Measurements from ENCODE around the gene RGS7.
"Not testable (repeated sequence)": the region's sequence is repeated elsewhere in the genome, so short reads cannot be mapped to it uniquely, and the experiment has no call there.

The RGS7 gene

DNA sequence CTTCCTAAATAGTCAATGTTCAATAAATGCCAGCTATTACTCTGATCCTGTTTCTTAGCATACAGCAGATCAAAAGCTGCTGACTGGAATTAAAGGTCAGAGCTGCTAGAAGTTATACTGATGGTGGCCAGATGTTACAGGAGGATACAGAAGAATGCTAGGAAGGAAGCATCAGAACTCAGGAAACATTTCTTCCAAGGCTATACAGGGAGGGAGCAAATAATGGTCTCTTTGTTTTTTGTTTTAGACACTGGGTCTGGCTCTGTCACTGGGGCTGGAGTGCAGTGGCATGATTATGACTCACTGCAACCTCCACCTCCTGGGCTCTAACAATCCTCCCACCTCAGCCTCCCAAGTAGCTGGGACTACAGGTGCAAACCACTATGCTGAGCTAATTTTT is 175.5 kb downstream of the RGS7 start:
- H4K20me1 ChIP-seq: no peaks in the 10 kb centered on the region
- H3K9ac ChIP-seq: no peak overlapping the region
- H3K36me3 ChIP-seq: no peaks in the 10 kb centered on the region
- no peak overlapping the region for H3K4me2 ChIP-seq
- H3K4me3 ChIP-seq: no peak overlapping the region
- no peaks in the 10 kb centered on the region for H3K27me3 ChIP-seq
- no peak for TF ChIP-seq Cebpa-rat (IDR thresholded peaks at IDR 0.05)
- H3K27ac ChIP-seq: no peak overlapping the region
- no peaks in the 10 kb centered on the region for H3K9me3 ChIP-seq
- H3K4me1 ChIP-seq: no peaks in the 10 kb centered on the region

DNA sequence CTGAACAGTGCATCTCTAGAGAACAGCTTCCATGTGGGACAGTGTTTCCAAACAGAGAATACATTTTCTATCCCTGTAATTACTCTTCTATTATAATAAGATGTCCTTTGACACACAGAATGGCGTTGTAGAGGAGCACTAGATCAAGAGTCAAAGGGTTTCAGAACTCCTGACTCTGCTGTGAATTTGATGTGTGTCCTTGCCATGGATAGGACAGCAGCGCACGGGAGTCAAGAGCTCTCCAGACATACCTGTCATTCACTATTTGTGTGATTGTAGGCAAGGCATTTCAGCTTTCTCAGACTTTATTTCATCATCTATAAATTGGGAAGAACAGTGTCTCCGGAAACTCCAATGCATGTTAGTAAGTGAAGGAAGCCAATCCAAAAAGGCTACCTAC is 176.4 kb downstream of the RGS7 start:
- Histone ChIP-seq H3K4me3 (no peak overlapping the region), H3K27me3 (no peaks in the 10 kb centered on the region), H3K27ac (no peak overlapping the region), H3K9me3 (no peaks in the 10 kb centered on the region), H3K4me2 (no peak overlapping the region), H3K4me1 (no peaks in the 10 kb centered on the region), H3K9ac (no peak overlapping the region), H3K36me3 (no peaks in the 10 kb centered on the region), H4K20me1 (no peaks in the 10 kb centered on the region)
- no peak for TF ChIP-seq Cebpa-rat (IDR thresholded peaks at IDR 0.05)

DNA sequence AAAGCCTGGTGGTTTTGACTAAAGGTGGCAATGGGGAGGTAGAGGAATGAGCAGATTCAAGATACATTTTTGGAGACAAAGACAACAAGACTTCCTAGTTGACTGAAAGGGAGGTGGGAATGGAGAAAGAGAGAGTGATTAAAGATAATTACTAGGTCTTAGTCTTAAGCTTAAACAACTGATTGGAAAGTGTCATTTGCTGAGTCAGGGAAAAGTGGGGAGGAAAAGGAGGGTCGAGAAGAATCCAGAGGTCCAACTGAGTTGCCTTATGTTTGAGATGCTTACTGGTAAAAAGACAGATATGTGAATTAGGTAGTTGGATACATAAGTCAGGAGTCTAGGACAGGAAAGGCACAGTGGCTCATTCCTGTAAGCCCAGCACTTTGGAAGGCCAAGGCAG is 179.3 kb downstream of the RGS7 start:
- Histone ChIP-seq H3K27ac (no peak overlapping the region), H3K4me3 (no peak overlapping the region), H3K36me3 (no peaks in the 10 kb centered on the region), H3K4me1 (no peaks in the 10 kb centered on the region), H3K27me3 (no peaks in the 10 kb centered on the region), H3K4me2 (no peak overlapping the region), H4K20me1 (no peaks in the 10 kb centered on the region), H3K9me3 (no peaks in the 10 kb centered on the region), H3K9ac (no peak overlapping the region)
- no peak for TF ChIP-seq Cebpa-rat (IDR thresholded peaks at IDR 0.05)

DNA sequence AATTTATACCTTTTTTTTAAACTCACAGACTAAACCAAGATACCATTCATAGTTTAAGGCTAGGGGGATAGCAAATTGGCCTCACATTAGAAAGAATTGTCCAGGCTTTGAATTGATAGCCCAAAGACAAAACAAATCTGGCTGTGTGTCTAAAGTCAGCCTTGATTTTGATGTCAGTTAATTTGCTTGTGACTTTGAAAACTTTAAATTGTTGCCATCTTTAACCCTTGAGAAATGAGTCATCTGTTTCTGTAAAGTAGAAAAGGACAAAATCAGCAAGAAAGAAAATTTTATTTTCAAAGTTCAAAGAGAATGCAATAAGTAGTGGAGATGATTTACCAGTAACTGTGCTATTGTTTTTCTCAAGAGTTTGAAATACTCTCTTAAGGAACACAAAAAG is 184.5 kb downstream of the RGS7 start:
- no peaks in the 10 kb centered on the region for H4K20me1 ChIP-seq
- no peak for TF ChIP-seq Cebpa-rat (IDR thresholded peaks at IDR 0.05)
- H3K9me3 ChIP-seq: no peaks in the 10 kb centered on the region
- H3K9ac ChIP-seq: no peak overlapping the region
- no peaks in the 10 kb centered on the region for H3K27me3 ChIP-seq
- H3K4me3 ChIP-seq: no peak overlapping the region
- H3K4me2 ChIP-seq: no peak overlapping the region
- no peak overlapping the region for H3K27ac ChIP-seq
- H3K4me1 ChIP-seq: no peaks in the 10 kb centered on the region
- no peaks in the 10 kb centered on the region for H3K36me3 ChIP-seq

DNA sequence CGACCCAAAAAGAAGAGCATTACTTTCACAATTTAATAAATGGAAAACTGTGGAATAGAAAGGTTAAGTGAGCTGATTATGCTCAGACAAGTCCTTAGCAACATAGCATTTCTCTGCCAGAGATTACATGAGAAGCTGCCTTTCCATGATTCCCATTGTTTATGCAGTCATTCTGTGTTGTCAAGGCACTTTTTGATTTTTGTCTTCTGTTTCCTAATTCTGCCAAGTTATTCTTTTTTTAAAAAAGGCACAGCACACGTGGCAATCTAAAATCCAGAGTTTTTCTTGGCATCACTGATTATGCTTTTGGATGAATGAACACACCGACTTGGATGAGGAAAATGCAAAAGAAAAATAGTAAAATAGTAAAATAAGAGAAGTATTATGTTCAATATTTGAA is 185.0 kb downstream of the RGS7 start:
- Histone ChIP-seq H4K20me1 (no peaks in the 10 kb centered on the region), H3K4me2 (no peak overlapping the region), H3K27me3 (no peaks in the 10 kb centered on the region), H3K4me3 (no peak overlapping the region), H3K4me1 (no peaks in the 10 kb centered on the region), H3K36me3 (no peaks in the 10 kb centered on the region), H3K27ac (no peak overlapping the region), H3K9ac (no peak overlapping the region), H3K9me3 (no peaks in the 10 kb centered on the region)
- no peak for TF ChIP-seq Cebpa-rat (IDR thresholded peaks at IDR 0.05)

DNA sequence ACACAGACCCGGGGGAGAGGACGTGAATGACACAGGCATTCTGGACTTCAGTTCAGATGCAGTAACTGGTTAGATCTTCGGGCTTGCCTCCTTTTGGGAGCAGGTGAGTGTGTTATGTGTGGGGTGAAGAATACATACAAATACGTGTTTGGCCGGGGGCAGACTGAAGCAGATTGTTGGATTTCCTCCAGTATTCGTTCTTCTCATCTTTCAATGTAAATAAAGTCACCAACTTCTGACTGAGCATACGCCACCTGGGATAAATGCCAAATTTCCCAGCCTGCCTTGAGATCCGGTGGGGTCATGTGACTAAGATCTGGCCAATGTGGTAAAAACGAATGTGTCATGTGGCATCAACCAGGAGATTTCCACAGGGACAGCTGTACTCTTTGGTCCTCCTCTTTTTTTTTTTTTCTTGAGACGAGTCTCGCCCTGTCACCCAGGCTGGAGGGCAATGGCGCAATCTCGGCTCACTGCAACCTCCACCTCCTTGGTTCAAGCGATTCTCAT is 189.8 kb downstream of the RGS7 start:
- Histone ChIP-seq H3K4me2 (no peak overlapping the region), H3K27me3 (no peaks in the 10 kb centered on the region), H3K27ac (no peak overlapping the region), H4K20me1 (no peaks in the 10 kb centered on the region), H3K4me3 (no peak overlapping the region), H3K9me3 (no peaks in the 10 kb centered on the region), H3K36me3 (no peaks in the 10 kb centered on the region), H3K9ac (no peak overlapping the region), H3K4me1 (no peaks in the 10 kb centered on the region)
- no peak for TF ChIP-seq Cebpa-rat (IDR thresholded peaks at IDR 0.05)

DNA sequence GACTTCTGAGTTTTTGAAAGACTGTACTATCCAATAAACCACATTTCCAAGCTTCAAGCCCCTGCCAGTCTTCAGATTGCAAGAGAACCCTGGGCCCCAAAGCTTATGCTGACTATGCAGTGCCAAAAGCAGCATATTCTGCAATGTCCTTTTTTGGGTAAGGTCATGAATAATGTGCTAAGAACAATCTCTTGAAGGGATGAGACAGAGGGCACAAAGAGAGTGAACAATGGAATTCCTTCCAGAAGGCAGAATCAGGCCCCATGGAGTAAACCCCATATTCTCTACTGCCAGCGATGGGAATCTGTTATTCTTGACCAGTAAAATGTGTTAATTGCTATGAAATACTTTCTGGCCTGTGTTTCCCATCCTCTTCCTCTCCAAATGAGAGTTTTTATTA is 190.4 kb downstream of the RGS7 start:
- no peak overlapping the region for H3K27ac ChIP-seq
- H3K4me1 ChIP-seq: no peaks in the 10 kb centered on the region
- TF ChIP-seq Cebpa-rat (IDR thresholded peaks at IDR 0.05): no peak
- no peaks in the 10 kb centered on the region for H3K27me3 ChIP-seq
- no peaks in the 10 kb centered on the region for H3K9me3 ChIP-seq
- H4K20me1 ChIP-seq: no peaks in the 10 kb centered on the region
- H3K4me3 ChIP-seq: no peak overlapping the region
- no peak overlapping the region for H3K9ac ChIP-seq
- H3K36me3 ChIP-seq: no peaks in the 10 kb centered on the region
- no peak overlapping the region for H3K4me2 ChIP-seq

DNA sequence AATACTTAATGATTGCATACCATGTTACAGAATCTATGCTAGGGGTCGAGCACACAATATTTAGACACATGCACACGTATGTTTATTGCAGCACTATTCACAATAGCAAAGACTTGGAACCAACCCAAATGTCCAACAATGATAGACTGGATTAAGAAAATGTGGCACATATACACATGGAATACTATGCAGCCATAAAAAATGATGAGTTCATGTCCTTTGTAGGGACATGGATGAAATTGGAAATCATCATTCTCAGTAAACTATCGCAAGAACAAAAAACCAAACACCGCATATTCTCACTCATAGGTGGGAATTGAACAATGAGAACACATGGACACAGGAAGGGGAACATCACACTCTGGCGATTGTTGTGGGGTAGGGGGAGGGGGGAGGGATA is 191.7 kb downstream of the RGS7 start:
- not testable (repeated sequence) for H3K4me1 ChIP-seq, H4K20me1 ChIP-seq, H3K36me3 ChIP-seq, H3K27me3 ChIP-seq, H3K4me2 ChIP-seq, H3K4me3 ChIP-seq, H3K27ac ChIP-seq, H3K9me3 ChIP-seq, H3K9ac ChIP-seq

DNA sequence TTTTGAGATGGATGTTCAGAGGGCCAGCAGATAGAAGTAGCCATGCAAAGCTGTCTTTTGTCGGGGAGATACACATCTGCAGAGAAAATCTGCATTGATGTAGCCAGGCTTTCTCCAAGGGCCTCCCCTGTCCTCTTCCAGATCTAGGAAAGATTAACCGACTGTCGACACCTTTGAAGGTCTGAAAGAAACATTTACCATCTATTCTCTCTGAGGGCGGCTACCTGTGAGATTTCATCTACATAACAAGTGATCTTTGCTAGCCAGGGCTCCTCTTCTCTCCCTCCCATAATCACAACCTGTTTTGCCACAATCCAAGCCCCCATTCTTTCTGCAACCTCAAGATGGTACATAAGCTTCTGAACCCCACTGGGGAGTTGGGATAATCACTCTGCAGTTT is 193.6 kb downstream of the RGS7 start:
- no peak overlapping the region for H3K27ac ChIP-seq
- H3K27me3 ChIP-seq: no peaks in the 10 kb centered on the region
- H3K9ac ChIP-seq: no peak overlapping the region
- no peaks in the 10 kb centered on the region for H4K20me1 ChIP-seq
- H3K4me1 ChIP-seq: no peaks in the 10 kb centered on the region
- H3K36me3 ChIP-seq: no peaks in the 10 kb centered on the region
- no peak overlapping the region for H3K4me3 ChIP-seq
- H3K9me3 ChIP-seq: no peaks in the 10 kb centered on the region
- no peak overlapping the region for H3K4me2 ChIP-seq
- TF ChIP-seq Cebpa-rat (IDR thresholded peaks at IDR 0.05): no peak

DNA sequence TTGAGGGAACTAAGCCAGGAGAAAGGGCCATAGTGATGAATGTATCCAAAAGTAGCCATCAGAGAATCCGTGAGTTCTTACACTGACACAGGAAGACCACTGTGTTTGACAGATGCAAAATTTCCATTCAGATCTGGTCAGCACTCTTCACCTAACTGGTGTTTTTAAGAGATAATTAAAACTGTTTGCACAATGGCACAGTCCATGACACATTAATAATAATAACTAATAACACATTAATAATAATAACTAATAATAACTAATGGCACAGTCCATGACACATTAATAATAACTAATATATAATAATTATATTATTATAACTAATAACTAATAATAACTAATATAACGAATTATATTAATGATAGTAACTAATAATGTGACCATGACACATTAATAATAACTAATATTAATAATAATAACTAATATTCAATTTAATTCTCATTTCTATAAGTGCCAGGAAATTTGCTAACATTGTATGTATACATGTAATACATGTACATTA is 195.8 kb downstream of the RGS7 start:
- H3K4me3 ChIP-seq: no peak overlapping the region
- no peak overlapping the region for H3K27ac ChIP-seq
- H4K20me1 ChIP-seq: no peaks in the 10 kb centered on the region
- H3K27me3 ChIP-seq: no peaks in the 10 kb centered on the region
- no peak for TF ChIP-seq Cebpa-rat (IDR thresholded peaks at IDR 0.05)
- no peaks in the 10 kb centered on the region for H3K36me3 ChIP-seq
- H3K9me3 ChIP-seq: no peaks in the 10 kb centered on the region
- no peak overlapping the region for H3K9ac ChIP-seq
- H3K4me1 ChIP-seq: no peaks in the 10 kb centered on the region
- no peak overlapping the region for H3K4me2 ChIP-seq

DNA sequence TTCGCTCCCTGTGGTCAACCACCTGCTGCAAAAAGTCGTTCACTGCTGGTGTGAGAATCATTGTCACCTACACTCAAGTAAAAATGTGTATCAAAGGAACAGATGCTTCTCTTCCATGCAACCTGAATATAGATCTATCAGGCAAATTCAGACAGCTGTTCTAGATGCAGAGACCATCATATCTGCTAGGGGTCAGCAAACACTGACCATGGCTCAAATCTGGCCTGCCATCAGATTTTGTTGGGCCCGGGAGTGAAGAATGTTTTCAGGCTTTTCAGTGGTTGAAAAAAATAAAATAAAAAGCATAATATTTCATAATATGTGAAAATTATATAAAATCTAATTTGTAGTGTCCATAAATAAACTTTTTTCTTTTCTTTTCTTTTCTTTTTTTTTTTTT is 199.6 kb downstream of the RGS7 start:
- no peak for TF ChIP-seq Cebpa-rat (IDR thresholded peaks at IDR 0.05)
- Histone ChIP-seq H3K4me3 (no peak overlapping the region), H3K27me3 (no peaks in the 10 kb centered on the region), H3K9ac (no peak overlapping the region), H3K4me1 (no peaks in the 10 kb centered on the region), H3K4me2 (no peak overlapping the region), H3K27ac (no peak overlapping the region), H3K36me3 (no peaks in the 10 kb centered on the region), H3K9me3 (no peaks in the 10 kb centered on the region), H4K20me1 (no peaks in the 10 kb centered on the region)
